GM12878 (cell line): Measurements from ENCODE around the gene LTB4R2. TPM values are rescaled to one million over a fixed set of nuclear protein-coding genes. Genes with fewer than 3 reads are reported as not detected.

Experiments
- ATAC-seq: fragments of 200-7000 bp; cut with Tn5 transposase; 3 replicates; pipeline ENCODE4 v1.9.1; 2020; ENCODE audit warnings: mild to moderate bottlenecking, moderate library complexity
- BruUV-seq: library from RNA; stranded (reverse); fragments of 400-500 nt; replicated peaks from 2 replicates; lab custom pipeline; 2021; lab: Mats Ljungman, UMichigan
- CTCF ChIA-PET: fragments of 300-600 bp; sonication (Branson Sonifier 250); formaldehyde crosslinking; extraction: SDS; loops from one replicate; lab custom pipeline; 2021; ENCODE audit warnings: inconsistent platforms; lab: Yijun Ruan, JAX
- POLR2A ChIA-PET: fragments of 350-600 bp; formaldehyde crosslinking; extraction: SDS; loops from one replicate; lab custom pipeline; 2021; ENCODE audit warnings: inconsistent platforms; lab: Charles Lee
- RAD21 ChIA-PET: fragments of 300-600 bp; sonication (Branson Sonifier 250); formaldehyde crosslinking; loops from one replicate; lab custom pipeline; 2023; ENCODE audit warnings: antibody characterized with exemption; ENCODE audit not compliant: unreplicated experiment; lab: Charles Lee
- SMC1A ChIA-PET: fragments of 300-600 bp; sonication (Branson Sonifier 250); formaldehyde crosslinking; loops from one replicate; lab custom pipeline; 2023; ENCODE audit not compliant: unreplicated experiment, uncharacterized antibody; lab: Charles Lee
- DNase-seq: peaks from one replicate; pipeline ENCODE4 v3.0.0-alpha.2; 2011; ENCODE audit warnings: low read depth, low spot score
- FAIRE-seq: peaks from 3 replicates; lab custom pipeline; 2011; peaks lifted over from hg19 to GRCh38; lab: Jason Lieb, UNC
- H2AFZ ChIP-seq: 2 replicates; pipeline ENCODE4 v1.6.0; 2011; ENCODE audit warnings: low read depth, low read length, control low read depth; ENCODE audit not compliant: control insufficient read depth
- H3K27ac ChIP-seq: 2 replicates; pipeline ENCODE4 v1.5.1; 2011; ENCODE audit warnings: control low read depth; ENCODE audit not compliant: control insufficient read depth, insufficient read depth
- H3K27me3 ChIP-seq, 2 experiments: replicated peaks in 1 of 2; 2 replicates each; pipeline versions ENCODE4 v1.6.0 to v1.6.1; 2011; ENCODE audit warnings: low read length in 1 of 2; ENCODE audit not compliant: control insufficient read depth in 2 of 2, insufficient read depth in 2 of 2
- H3K36me3 ChIP-seq, 2 experiments: 2 replicates each; pipeline ENCODE4 v1.5.1; 2011; ENCODE audit warnings: low read length in 1 of 2; ENCODE audit not compliant: control insufficient read depth in 2 of 2, insufficient read depth in 2 of 2
- H3K4me1 ChIP-seq: 2 replicates; pipeline ENCODE4 v1.6.1; 2011; ENCODE audit warnings: mild to moderate bottlenecking, low read length, moderate library complexity, mixed read lengths; ENCODE audit not compliant: control insufficient read depth, insufficient read depth
- H3K4me2 ChIP-seq: 2 replicates; pipeline ENCODE4 v1.6.0; 2011; ENCODE audit warnings: control low read depth; ENCODE audit not compliant: control insufficient read depth, insufficient read depth
- H3K4me3 ChIP-seq: fragments of 200-600 bp; sonication (generic); 2 replicates; pipeline ENCODE4 v1.5.1; 2016
- H3K79me2 ChIP-seq: 2 replicates; pipeline ENCODE4 v1.6.0; 2011; ENCODE audit warnings: low read length; ENCODE audit not compliant: control insufficient read depth, insufficient read depth
- H3K9ac ChIP-seq: 2 replicates; pipeline ENCODE4 v1.8.0; 2011; ENCODE audit warnings: low read length, control low read depth, mixed read lengths; ENCODE audit not compliant: control insufficient read depth, insufficient read depth
- H3K9me3 ChIP-seq: replicated peaks from 3 replicates; pipeline ENCODE4 v1.5.1; 2011; ENCODE audit warnings: mild to moderate bottlenecking, low read length; ENCODE audit not compliant: control insufficient read depth, insufficient read depth
- H4K20me1 ChIP-seq: 2 replicates; pipeline ENCODE4 v1.6.0; 2011; ENCODE audit not compliant: control insufficient read depth, insufficient read depth
- ATF7 ChIP-seq: fragments of 450-650 bp; IDR thresholded peaks from 2 replicates; pipeline ENCODE4 v1.6.1; 2016; ENCODE audit warnings: low read depth, mild to moderate bottlenecking
- EED ChIP-seq: sonication (generic); IDR thresholded peaks from 2 replicates; pipeline ENCODE4 v1.6.1; 2016; ENCODE audit warnings: antibody characterized with exemption, low read depth
- ETV6 ChIP-seq, 2 experiments: fragments of 450-650 bp in 1 of 2; IDR thresholded peaks in 1 of 2; conservative IDR thresholded peaks in 1 of 2; 2 replicates each; pipeline ENCODE4 v1.6.1; 2014; ENCODE audit warnings: antibody characterized with exemption in 1 of 2, borderline replicate concordance in 1 of 2, low read depth in 1 of 2, mild to moderate bottlenecking in 1 of 2, moderate library complexity in 1 of 2
- HCFC1 ChIP-seq: fragments of 150-350 bp; IDR thresholded peaks from 2 replicates; pipeline ENCODE4 v1.6.1; 2014; ENCODE audit warnings: low read length
- IKZF1 ChIP-seq: fragments of 450-650 bp; conservative IDR thresholded peaks from 2 replicates; pipeline ENCODE4 v1.6.1; 2017; ENCODE audit warnings: antibody characterized with exemption, mild to moderate bottlenecking
- IKZF2 ChIP-seq, 2 experiments: fragments of 450-650 bp; IDR thresholded peaks; 2 replicates each; pipeline ENCODE4 v1.6.1; 2017; ENCODE audit warnings: mild to moderate bottlenecking in 2 of 2, moderate library complexity in 2 of 2
- KDM1A ChIP-seq: fragments of 200-600 bp; sonication (generic); IDR thresholded peaks from 2 replicates; pipeline ENCODE4 v1.6.1; 2016; ENCODE audit warnings: borderline replicate concordance
- MEF2B ChIP-seq: fragments of 450-650 bp; IDR thresholded peaks from 2 replicates; pipeline ENCODE4 v1.6.1; 2018; ENCODE audit warnings: mild to moderate bottlenecking, moderate library complexity; ENCODE audit not compliant: partially characterized antibody, poor library complexity, severe bottlenecking
- NFIC ChIP-seq: IDR thresholded peaks from 2 replicates; pipeline ENCODE4 v1.6.1; 2012; ENCODE audit warnings: low read depth, mild to moderate bottlenecking, inconsistent platforms, low read length, moderate library complexity
- NFYB ChIP-seq: IDR thresholded peaks from 2 replicates; pipeline ENCODE4 v1.6.1; 2011; ENCODE audit warnings: low read depth, mild to moderate bottlenecking, low read length, improper control_type of control experiment, moderate library complexity; ENCODE audit not compliant: insufficient read depth
- PRDM15 ChIP-seq: fragments of 450-650 bp; formaldehyde crosslinking; IDR thresholded peaks from 2 replicates; pipeline ENCODE4 v1.4.0; 2020; ENCODE audit warnings: mild to moderate bottlenecking, moderate library complexity
- RAD51 ChIP-seq: fragments of 450-650 bp; IDR thresholded peaks from 2 replicates; pipeline ENCODE4 v1.6.1; 2016; ENCODE audit warnings: moderate library complexity, mild to moderate bottlenecking, inconsistent platforms
- SMARCA5 ChIP-seq: fragments of 450-650 bp; IDR thresholded peaks from 2 replicates; pipeline ENCODE4 v1.6.1; 2017; ENCODE audit warnings: mild to moderate bottlenecking
- SPI1 ChIP-seq: IDR thresholded peaks from 2 replicates; pipeline ENCODE4 v1.6.1; 2011; ENCODE audit warnings: low read depth, mild to moderate bottlenecking, low read length, moderate library complexity, borderline replicate concordance; ENCODE audit not compliant: insufficient read depth
- WRNIP1 ChIP-seq: IDR thresholded peaks from 2 replicates; pipeline ENCODE4 v1.6.1; 2011; ENCODE audit warnings: low read depth, low read length, improper control_type of control experiment, borderline replicate concordance
- ZNF207 ChIP-seq: fragments of 450-650 bp; IDR thresholded peaks from 2 replicates; pipeline ENCODE4 v1.6.1; 2014; ENCODE audit warnings: antibody characterized with exemption, mild to moderate bottlenecking, borderline replicate concordance
- ZNF217 ChIP-seq: fragments of 450-650 bp; IDR thresholded peaks from 2 replicates; pipeline ENCODE4 v1.6.1; 2017; ENCODE audit warnings: antibody characterized with exemption, mild to moderate bottlenecking
- WGBS: methylation state at CpG from one replicate; pipeline ENCODE4 v1.1.6; 2016; ENCODE audit warnings: low lambda C conversion rate; ENCODE audit not compliant: insufficient replicate concordance, insufficient coverage; ENCODE audit errors: missing lambda C conversion rate; 5-methylcytosine and 5-hydroxymethylcytosine counted together
- in situ Hi-C: fragments of 300-500 bp; cut with MboI; formaldehyde crosslinking; loops from 9 replicates; pipeline ENCODE4 v1.14.3; 2018; ENCODE audit warnings: mixed read lengths
- intact Hi-C: fragments of 100-400 bp; cut with micrococcal nuclease; formaldehyde crosslinking; loops from one replicate; pipeline ENCODE4 v1.14.2; 2022; ENCODE audit not compliant: unreplicated experiment
- polyA plus RNA-seq, 11 experiments: library from polyadenylated mRNA; depleted of rRNA in 4 of 11; unstranded in 6 of 11; stranded (reverse) in 5 of 11; fragments of >200 nt; fragmentation: Nextera tagmentation in 4 of 11; fragmentation: Illumina TruSeq in 1 of 11; extraction: Ambion mirVana in 4 of 11; extraction: Trizol in 1 of 11; gene quantifications; 1 replicate in 1 of 11; 2 replicates in 10 of 11; pipeline versions ENCODE4 v1.2.1 to v1.2.3, GENCODE V29; 2011 to 2016; ENCODE audit warnings: inconsistent platforms in 2 of 11, missing spikeins in 2 of 11, low read depth in 1 of 11
- total RNA-seq, 4 experiments: library from RNA; depleted of rRNA in 3 of 4; stranded (reverse); fragments of >200 nt in 3 of 4; fragmentation: Illumina TruSeq in 1 of 4; extraction: Trizol in 1 of 4; gene quantifications; 2 replicates each; pipeline versions ENCODE4 v1.2.1 to v1.2.3, GENCODE V29; 2013 to 2021

LTB4R2 gene
- total and polyA plus RNA-seq, 10 of the 15 experiments (the other 5 are each of a cell fraction or from before 2014, with no cell fraction given): 0.06 to 16.0 (median 2.6) TPM

- no peaks in the 10 kb centered on the region for H3K36me3 ChIP-seq
- 24% methylated on average over 10 of the region's 11 CpGs for WGBS
- peak; percentile 64 for DNase-seq
- ChIA-PET CTCF (interaction anchor here (0.6 to 17.1 kb wide), 8 partner anchors 9 to 1359 kb away, joined by 3 to 269 read pairs (median 14); partner anchors contain the start of genes CHMP4A, CIDEB, DHRS1 and NOP9), RAD21 (interaction anchor here (0.7 to 4.8 kb wide), 8 partner anchors 8 to 36 kb away, joined by 3 to 34 read pairs (median 14); partner anchors contain the start of genes CIDEB, LTB4R, RABGGTA and TINF2), POLR2A (interaction anchor here (0.6 to 3.0 kb wide), 13 partner anchors 8 to 182 kb away, joined by 3 to 15 read pairs (median 4); partner anchors contain the start of genes RABGGTA and TINF2), SMC1A (interaction anchor here (0.6 to 11.8 kb wide), 11 partner anchors 9 to 60 kb away, joined by 3 to 115 read pairs (median 5); partner anchors contain the start of genes DHRS1, NOP9, RABGGTA and RIPK3)
- intact Hi-C loops (loop anchor here (1.0 kb wide), 1 partner anchor 18 kb away; no protein-coding TSS in a partner anchor), in situ Hi-C loops (no loop called here)
- no peaks in the 10 kb centered on the region for H4K20me1 ChIP-seq
- peak overlapping the region; percentile 60 for H2AFZ ChIP-seq
- no peak overlapping the region for H3K9ac ChIP-seq
- FAIRE-seq: peak; percentile 59
- H3K79me2 ChIP-seq: peaks cover 2% of the 10 kb centered on the region; the same call in 1 of the 2 replicates
- peak; percentile 88 for ATAC-seq
- H3K4me3 ChIP-seq: no peak overlapping the region; the same call in 1 of the 2 replicates
- H3K4me1 ChIP-seq: peaks cover 43% of the 10 kb centered on the region
- H3K4me2 ChIP-seq: peak overlapping the region; percentile 39
- no peaks in the 10 kb centered on the region for H3K27me3 ChIP-seq
- H3K9me3 ChIP-seq: no peaks in the 10 kb centered on the region; the same call in 2 of the 3 replicates
- no TSS peak for BruUV-seq
- H3K27ac ChIP-seq: peak overlapping the region; percentile 53
- peak; percentile 13; the same call in 1 of the 2 replicates for TF ChIP-seq ATF7
- peak; percentile 53 for TF ChIP-seq IKZF1
- TF ChIP-seq HCFC1: no peak
- TF ChIP-seq MEF2B: peak; percentile 80
- TF ChIP-seq WRNIP1: no peak
- no peak for TF ChIP-seq PRDM15 (CRISPR knock-in tag)
- TF ChIP-seq KDM1A: no peak
- TF ChIP-seq ZNF217: no peak
- no peak for TF ChIP-seq NFIC
- TF ChIP-seq EED: peak; percentile 51
- TF ChIP-seq IKZF2 (IDR thresholded peaks at IDR 0.05): peak; percentile 53 to 57
- TF ChIP-seq RAD51: peak; percentile 72; the same call in 1 of the 2 replicates
- TF ChIP-seq ETV6 (conservative IDR thresholded peaks at IDR 0.05 in 1 of 2, IDR thresholded peaks at IDR 0.05 in 1 of 2; ENCODE audit: borderline replicate concordance in 1 of 2, low read depth in 1 of 2): 0 out of 4 replicates have a peak, but pooled peaks of 1 of the 2 experiments have one; percentile 12
- peak; percentile 66; the same call in 1 of the 2 replicates for TF ChIP-seq SPI1
- TF ChIP-seq NFYB: 0 out of 2 replicates have a peak, but pooled peaks have one; percentile 50
- TF ChIP-seq SMARCA5: 0 out of 2 replicates have a peak, but pooled peaks have one; percentile 29
- TF ChIP-seq ZNF207: no peak
Measured at GRCh38 chr14:24279301-24280186, 30.4 kb upstream of the LTB4R2 start.
